Peyer's patch (tissue), 4 donors: ENCODE results near the gene ITCH.

Experiments
- POLR2A ChIP-seq, 2 donors: fragments of 450-650 bp; IDR thresholded peaks; one replicate each; pipeline ENCODE4 v1.5.1; 2017; ENCODE audit warnings: antibody characterized with exemption in 2 of 2, mild to moderate bottlenecking in 2 of 2, moderate library complexity in 2 of 2
- TF ChIP-seq, protein P1 (sequence below), 6 experiments: fragments of 450-650 bp in 4 of 6; fragments of 200-600 bp in 2 of 6; sonication (generic) in 1 of 6; IDR thresholded peaks; one replicate each; pipeline ENCODE4 v1.5.1; 2017 to 2019; ENCODE audit warnings: antibody characterized with exemption in 6 of 6, mild to moderate bottlenecking in 3 of 6, moderate library complexity in 1 of 6

DNA sequence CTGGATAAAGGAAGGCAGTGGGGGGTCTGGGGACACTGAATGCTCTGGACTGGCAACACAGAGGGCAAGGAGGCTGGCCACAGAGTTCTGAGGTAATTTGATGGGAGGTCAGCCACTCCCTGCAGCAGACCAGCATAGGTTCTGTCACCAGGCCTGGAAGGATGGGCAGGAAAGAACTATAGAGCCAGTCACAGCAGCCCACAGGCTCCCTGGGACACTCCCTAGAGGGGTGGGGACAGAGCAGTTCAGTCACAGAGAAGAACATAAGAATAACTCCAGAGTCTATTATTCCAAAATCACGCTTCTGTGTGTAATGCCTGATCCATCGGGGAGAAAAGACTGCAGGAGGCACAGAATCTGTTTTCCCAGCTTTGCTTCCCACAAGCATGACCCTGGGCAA, 172.8 kb downstream of the ITCH start:
- TF ChIP-seq, protein P1, sequence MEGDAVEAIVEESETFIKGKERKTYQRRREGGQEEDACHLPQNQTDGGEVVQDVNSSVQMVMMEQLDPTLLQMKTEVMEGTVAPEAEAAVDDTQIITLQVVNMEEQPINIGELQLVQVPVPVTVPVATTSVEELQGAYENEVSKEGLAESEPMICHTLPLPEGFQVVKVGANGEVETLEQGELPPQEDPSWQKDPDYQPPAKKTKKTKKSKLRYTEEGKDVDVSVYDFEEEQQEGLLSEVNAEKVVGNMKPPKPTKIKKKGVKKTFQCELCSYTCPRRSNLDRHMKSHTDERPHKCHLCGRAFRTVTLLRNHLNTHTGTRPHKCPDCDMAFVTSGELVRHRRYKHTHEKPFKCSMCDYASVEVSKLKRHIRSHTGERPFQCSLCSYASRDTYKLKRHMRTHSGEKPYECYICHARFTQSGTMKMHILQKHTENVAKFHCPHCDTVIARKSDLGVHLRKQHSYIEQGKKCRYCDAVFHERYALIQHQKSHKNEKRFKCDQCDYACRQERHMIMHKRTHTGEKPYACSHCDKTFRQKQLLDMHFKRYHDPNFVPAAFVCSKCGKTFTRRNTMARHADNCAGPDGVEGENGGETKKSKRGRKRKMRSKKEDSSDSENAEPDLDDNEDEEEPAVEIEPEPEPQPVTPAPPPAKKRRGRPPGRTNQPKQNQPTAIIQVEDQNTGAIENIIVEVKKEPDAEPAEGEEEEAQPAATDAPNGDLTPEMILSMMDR (IDR thresholded peaks at IDR 0.05): no peak
- no peak for TF ChIP-seq POLR2A (IDR thresholded peaks at IDR 0.05)
